Vagina (tissue), 2 donors: ENCODE data around the gene SIK3.

Experiments used
- CTCF ChIP-seq, 3 experiments: fragments of 450-650 bp in 2 of 3; fragments of 200-600 bp in 1 of 3; sonication (generic) in 1 of 3; IDR thresholded peaks; one replicate each; pipeline ENCODE4 v1.5.1; 2017 to 2019; ENCODE audit warnings: antibody characterized with exemption in 3 of 3, mild to moderate bottlenecking in 2 of 3, moderate library complexity in 2 of 3
- POLR2AphosphoS5 ChIP-seq, 2 donors: sonication (generic); formaldehyde crosslinking; IDR thresholded peaks; one replicate each; pipeline ENCODE4 v1.9.0; 2017; ENCODE audit warnings: antibody characterized with exemption in 2 of 2, mild to moderate bottlenecking in 2 of 2, low read depth in 1 of 2; ENCODE audit not compliant: insufficient read depth in 1 of 2

GRCh38 chr11:116909245-116909644 lies 189.0 kb downstream of the SIK3 start:
- no peak for TF ChIP-seq CTCF (IDR thresholded peaks at IDR 0.05)
- TF ChIP-seq POLR2AphosphoS5 (IDR thresholded peaks at IDR 0.05; ENCODE audit: insufficient read depth in 1 of 2, low read depth in 1 of 2) = no peak
